Measurements from ENCODE around the gene GABRB3. TPM values are rescaled to one million over a fixed set of nuclear protein-coding genes. Genes with fewer than 3 reads are reported as not detected.
A peak's percentile ranks its signal among the peaks of the same experiment; 100 is the strongest.

GABRB3 gene
- polyA plus RNA-seq, 3 donors = not detected

GRCh38 chr15:26635105-26635504 is 137.8 kb downstream of the GABRB3 start:
- no peaks in the 10 kb centered on the region for H3K4me1 Mint-ChIP-seq
- H3K4me1 ChIP-seq (ENCODE audit: control insufficient read depth in 1 of 2, insufficient read depth in 2 of 2, low read length in 2 of 2) = no peaks in the 10 kb centered on the region
- no peak overlapping the region for H3K4me3 ChIP-seq (replicated peaks in 1 of 3; ENCODE audit: low read depth in 2 of 3, low read length in 3 of 3)
- no peak overlapping the region for H3K9ac ChIP-seq (ENCODE audit: insufficient read depth, low read length, poor library complexity, severe bottlenecking)
- no peak overlapping the region for H3K4me3 Mint-ChIP-seq
- peaks cover under 1 to 30% (median 11%) of the 10 kb centered on the region in 7 donors for H3K9me3 Mint-ChIP-seq
- H3K27ac Mint-ChIP-seq = no peak overlapping the region
- WGBS (ENCODE audit: insufficient coverage) = 100% methylated on average over 1 of the region's 2 CpGs
- H3K36me3 Mint-ChIP-seq = no peaks in the 10 kb centered on the region
- DNase-seq = no peak
- intact Hi-C loops (cut with micrococcal nuclease) = no loop called here
- no peaks in the 10 kb centered on the region for H3K27me3 Mint-ChIP-seq (ENCODE audit: low read depth in 3 of 3)
- no peaks in the 10 kb centered on the region for H3K36me3 ChIP-seq (replicated peaks in 1 of 2; ENCODE audit: control insufficient read depth in 1 of 2, insufficient read depth in 2 of 2, low read length in 2 of 2)
- H3K79me2 ChIP-seq (ENCODE audit: insufficient read depth, low read length) = no peaks in the 10 kb centered on the region
- no peak overlapping the region for H2AFZ ChIP-seq (ENCODE audit: insufficient read depth, low read depth, low read length, poor library complexity, severe bottlenecking)
- H3K4me2 ChIP-seq (replicated peaks; ENCODE audit: extremely low read depth, low read length, poor library complexity, severe bottlenecking) = no peak overlapping the region
- no peaks in the 10 kb centered on the region for H4K20me1 ChIP-seq (ENCODE audit: insufficient read depth, low read length)
- no peak overlapping the region for H3K27ac ChIP-seq (ENCODE audit: low read depth in 1 of 2, low read length in 2 of 2)
- peaks cover 23 to 29% of the 10 kb centered on the region in 2 donors for H3K9me3 ChIP-seq (replicated peaks in 1 of 2; ENCODE audit: control insufficient read depth in 1 of 2, insufficient read depth in 1 of 2, low read length in 2 of 2)
- TF ChIP-seq, protein P1, sequence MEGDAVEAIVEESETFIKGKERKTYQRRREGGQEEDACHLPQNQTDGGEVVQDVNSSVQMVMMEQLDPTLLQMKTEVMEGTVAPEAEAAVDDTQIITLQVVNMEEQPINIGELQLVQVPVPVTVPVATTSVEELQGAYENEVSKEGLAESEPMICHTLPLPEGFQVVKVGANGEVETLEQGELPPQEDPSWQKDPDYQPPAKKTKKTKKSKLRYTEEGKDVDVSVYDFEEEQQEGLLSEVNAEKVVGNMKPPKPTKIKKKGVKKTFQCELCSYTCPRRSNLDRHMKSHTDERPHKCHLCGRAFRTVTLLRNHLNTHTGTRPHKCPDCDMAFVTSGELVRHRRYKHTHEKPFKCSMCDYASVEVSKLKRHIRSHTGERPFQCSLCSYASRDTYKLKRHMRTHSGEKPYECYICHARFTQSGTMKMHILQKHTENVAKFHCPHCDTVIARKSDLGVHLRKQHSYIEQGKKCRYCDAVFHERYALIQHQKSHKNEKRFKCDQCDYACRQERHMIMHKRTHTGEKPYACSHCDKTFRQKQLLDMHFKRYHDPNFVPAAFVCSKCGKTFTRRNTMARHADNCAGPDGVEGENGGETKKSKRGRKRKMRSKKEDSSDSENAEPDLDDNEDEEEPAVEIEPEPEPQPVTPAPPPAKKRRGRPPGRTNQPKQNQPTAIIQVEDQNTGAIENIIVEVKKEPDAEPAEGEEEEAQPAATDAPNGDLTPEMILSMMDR (IDR thresholded peaks at IDR 0.05) = no peak
- no peaks in the 10 kb centered on the region for H3K27me3 ChIP-seq (ENCODE audit: control insufficient read depth in 2 of 2, insufficient read depth in 2 of 2, low read length in 2 of 2)

DNA sequence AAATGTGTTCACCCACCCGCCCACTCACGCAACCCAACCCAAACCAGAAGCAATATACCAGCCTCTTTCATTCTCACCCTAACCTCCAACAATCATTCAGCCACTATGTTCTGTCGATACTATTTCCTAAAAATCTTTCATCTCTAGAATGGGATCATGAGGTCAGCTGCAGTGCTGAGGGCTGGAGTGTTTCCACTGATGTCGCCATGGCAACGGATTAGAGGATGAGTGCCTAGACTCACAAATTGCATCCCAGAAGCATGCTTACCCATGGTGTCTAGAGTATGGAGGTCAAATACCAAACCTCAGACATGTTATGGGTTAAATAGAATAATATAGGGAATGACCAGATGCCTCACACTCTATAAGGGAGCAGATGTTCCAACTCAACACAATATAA is 138.5 kb downstream of the GABRB3 start:
- Histone ChIP-seq H3K9ac (ENCODE audit: insufficient read depth, low read length, poor library complexity, severe bottlenecking) (no peak overlapping the region), H2AFZ (ENCODE audit: insufficient read depth, low read depth, low read length, poor library complexity, severe bottlenecking) (no peak overlapping the region), H3K9me3 (replicated peaks in 1 of 2; ENCODE audit: control insufficient read depth in 1 of 2, insufficient read depth in 1 of 2, low read length in 2 of 2) (peaks cover 23 to 37% of the 10 kb centered on the region in 2 donors), H4K20me1 (ENCODE audit: insufficient read depth, low read length) (no peaks in the 10 kb centered on the region), H3K27ac (ENCODE audit: low read depth in 1 of 2, low read length in 2 of 2) (no peak overlapping the region), H3K36me3 (replicated peaks in 1 of 2; ENCODE audit: control insufficient read depth in 1 of 2, insufficient read depth in 2 of 2, low read length in 2 of 2) (no peaks in the 10 kb centered on the region), H3K79me2 (ENCODE audit: insufficient read depth, low read length) (no peaks in the 10 kb centered on the region), H3K4me2 (replicated peaks; ENCODE audit: extremely low read depth, low read length, poor library complexity, severe bottlenecking) (no peak overlapping the region), H3K27me3 (ENCODE audit: control insufficient read depth in 2 of 2, insufficient read depth in 2 of 2, low read length in 2 of 2) (no peaks in the 10 kb centered on the region), H3K4me1 (ENCODE audit: control insufficient read depth in 1 of 2, insufficient read depth in 2 of 2, low read length in 2 of 2) (no peaks in the 10 kb centered on the region), H3K4me3 (replicated peaks in 1 of 3; ENCODE audit: low read depth in 2 of 3, low read length in 3 of 3) (no peak overlapping the region)
- DNase-seq = no peak
- Mint-ChIP-seq H3K9me3 (peaks cover 2 to 35% (median 9%) of the 10 kb centered on the region in 7 donors), H3K4me1 (no peaks in the 10 kb centered on the region), H3K36me3 (no peaks in the 10 kb centered on the region), H3K27me3 (ENCODE audit: low read depth in 3 of 3) (no peaks in the 10 kb centered on the region), H3K4me3 (no peak overlapping the region), H3K27ac (peak overlapping the region in 1 of 7 donors; percentile 46)
- TF ChIP-seq, protein P1 (IDR thresholded peaks at IDR 0.05) = no peak
- 89% methylated on average over 5 of the region's 5 CpGs for WGBS (ENCODE audit: insufficient coverage)
- intact Hi-C loops (cut with micrococcal nuclease) = no loop called here

Data from CD14-positive monocyte (primary cell).